ENCODE measurements around the gene PTGDS. TPM values are rescaled to one million over a fixed set of nuclear protein-coding genes. Genes with fewer than 3 reads are reported as not detected.

Gene PTGDS
- total RNA-seq, 4 donors from 2014 or later: 10.4 to 77.9 (median 51.6) TPM

- no peak overlapping the region for H3K27ac ChIP-seq (replicated peaks in 1 of 4)
- H3K4me3 ChIP-seq: no peak overlapping the region
- peaks cover 3 to 37% (median 28%) of the 10 kb centered on the region in 4 donors for H3K36me3 ChIP-seq
- DNase-seq (ENCODE audit: extremely low spot score): no peak
- 77% methylated on average over 22 of the region's 24 CpGs for WGBS
- intact Hi-C loops (cut with DNase I): no loop called here
- TF ChIP-seq EP300 (IDR thresholded peaks at IDR 0.05) (no peak), POLR2AphosphoS5 (IDR thresholded peaks at IDR 0.05) (no peak), CTCF (IDR thresholded peaks at IDR 0.05) (no peak), POLR2A (IDR thresholded peaks at IDR 0.05; ENCODE audit: low read depth) (no peak)
- H3K27me3 ChIP-seq: no peaks in the 10 kb centered on the region
- peaks cover 0 to 3% (median 0%) of the 10 kb centered on the region in 4 donors for H3K9me3 ChIP-seq
- H3K4me1 ChIP-seq: peaks cover 0 to 12% (median 6%) of the 10 kb centered on the region in 4 donors
Measured at GRCh38 chr9:137006116-137007003, 29.1 kb downstream of the PTGDS start.

GRCh38 chr9:137007108-137007815, 30.0 kb downstream of the PTGDS start:
- intact Hi-C loops (cut with DNase I): no loop called here
- TF ChIP-seq POLR2AphosphoS5 (IDR thresholded peaks at IDR 0.05) (no peak), EP300 (IDR thresholded peaks at IDR 0.05) (no peak), POLR2A (IDR thresholded peaks at IDR 0.05; ENCODE audit: low read depth) (no peak), CTCF (IDR thresholded peaks at IDR 0.05) (no peak)
- H3K9me3 ChIP-seq: peaks cover 0 to 3% (median 0%) of the 10 kb centered on the region in 4 donors
- peaks cover 0 to 12% (median 6%) of the 10 kb centered on the region in 4 donors for H3K4me1 ChIP-seq
- H3K27me3 ChIP-seq: no peaks in the 10 kb centered on the region
- peaks cover 12 to 46% (median 37%) of the 10 kb centered on the region in 4 donors for H3K36me3 ChIP-seq
- H3K27ac ChIP-seq (replicated peaks in 1 of 4): no peak overlapping the region
- WGBS: 69% methylated on average over 24 of the region's 30 CpGs
- H3K4me3 ChIP-seq: no peak overlapping the region
- DNase-seq (ENCODE audit: extremely low spot score): no peak

GRCh38 chr9:137007816-137008270, 30.5 kb downstream of the PTGDS start:
- Histone ChIP-seq H3K4me1 (peaks cover 0 to 12% (median 6%) of the 10 kb centered on the region in 4 donors), H3K36me3 (peaks cover 12 to 52% (median 43%) of the 10 kb centered on the region in 4 donors), H3K9me3 (peaks cover 0 to 3% (median 0%) of the 10 kb centered on the region in 4 donors), H3K4me3 (no peak overlapping the region), H3K27me3 (no peaks in the 10 kb centered on the region), H3K27ac (replicated peaks in 1 of 4) (no peak overlapping the region)
- DNase-seq (ENCODE audit: extremely low spot score): no peak
- intact Hi-C loops (cut with DNase I): no loop called here
- TF ChIP-seq CTCF (IDR thresholded peaks at IDR 0.05) (no peak), EP300 (IDR thresholded peaks at IDR 0.05) (no peak), POLR2AphosphoS5 (IDR thresholded peaks at IDR 0.05) (no peak), POLR2A (IDR thresholded peaks at IDR 0.05; ENCODE audit: low read depth) (no peak)
- WGBS: 87% methylated on average over 12 of the region's 13 CpGs

- Histone ChIP-seq H3K27ac (replicated peaks in 1 of 4) (no peak overlapping the region), H3K27me3 (no peaks in the 10 kb centered on the region)
- 60% methylated on average over 1 of the region's 22 CpGs for WGBS
Measured at GRCh38 chr9:137008312-137008711, 31.0 kb downstream of the PTGDS start.

More at GRCh38 chr9:137008312-137008711, 31.0 kb downstream of the PTGDS start:
- Histone ChIP-seq H3K36me3 (peaks cover 12 to 57% (median 48%) of the 10 kb centered on the region in 4 donors), H3K4me3 (no peak overlapping the region), H3K9me3 (peaks cover 0 to 3% (median 0%) of the 10 kb centered on the region in 4 donors), H3K4me1 (peaks cover 0 to 12% (median 6%) of the 10 kb centered on the region in 4 donors)
- DNase-seq (ENCODE audit: extremely low spot score): no peak
- no peak for TF ChIP-seq CTCF (IDR thresholded peaks at IDR 0.05)
- no peak for TF ChIP-seq POLR2AphosphoS5 (IDR thresholded peaks at IDR 0.05)
- TF ChIP-seq POLR2A (IDR thresholded peaks at IDR 0.05; ENCODE audit: low read depth): no peak
- no peak for TF ChIP-seq EP300 (IDR thresholded peaks at IDR 0.05)
- intact Hi-C loops (cut with DNase I): no loop called here

Measured in esophagus muscularis mucosa (tissue), 4 donors.